Measurements from ENCODE around the gene ERI2.
A peak's percentile ranks its signal among the peaks of the same experiment; 100 is the strongest.

The ERI2 gene

DNA sequence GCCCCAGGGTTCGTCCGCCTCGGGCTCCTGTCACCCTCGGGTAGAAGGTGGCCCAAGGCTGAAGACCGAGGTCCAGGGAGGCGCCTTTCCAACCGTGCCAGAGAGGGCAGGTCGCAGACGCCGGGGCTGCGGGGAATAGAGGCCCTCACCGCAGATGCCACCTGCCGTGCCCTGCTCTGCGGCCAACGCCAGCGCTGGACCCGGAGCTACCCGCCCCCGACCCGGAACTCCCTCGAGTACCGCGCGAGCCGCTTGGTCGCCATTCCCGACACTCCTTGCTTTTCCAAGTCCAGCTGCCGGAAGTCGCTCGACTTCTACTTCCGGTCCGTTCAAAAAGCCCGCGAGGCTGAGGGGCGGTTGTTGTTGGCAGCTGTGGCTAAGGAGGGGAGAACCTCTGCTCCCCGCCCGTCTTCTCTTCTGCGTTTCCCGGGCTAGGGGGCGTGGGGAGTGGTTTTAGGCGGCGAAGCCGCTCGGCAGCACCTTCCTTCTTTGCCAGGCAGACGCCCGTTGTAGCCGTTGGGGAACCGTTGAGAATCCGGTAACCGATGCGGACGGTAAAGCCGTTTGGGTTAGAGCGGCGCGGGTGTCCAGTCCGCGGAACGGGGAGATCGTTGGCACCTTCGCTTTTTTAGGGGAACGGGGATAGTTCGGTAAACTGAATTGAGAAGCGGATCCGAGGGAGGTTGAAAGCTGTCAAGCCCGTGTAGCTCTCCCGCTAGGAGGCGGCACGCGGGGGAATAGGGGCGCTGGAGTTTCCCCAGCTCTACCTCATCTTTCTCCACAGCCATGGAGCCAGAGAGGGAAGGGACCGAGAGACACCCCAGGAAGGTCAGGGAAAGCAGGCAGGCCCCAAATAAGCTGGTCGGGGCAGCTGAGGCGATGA is at the start of gene ERI2, which contains the start of gene REXO5 (continued):
- TF ChIP-seq ZBTB10 (tag by site-specific recombination; IDR thresholded peaks at IDR 0.05) (peak; percentile 68; the same call in 1 of the 2 replicates), KLF17 (tag by site-specific recombination; IDR thresholded peaks at IDR 0.05) (peak; percentile 43)
- TF ChIP-seq, protein P1, sequence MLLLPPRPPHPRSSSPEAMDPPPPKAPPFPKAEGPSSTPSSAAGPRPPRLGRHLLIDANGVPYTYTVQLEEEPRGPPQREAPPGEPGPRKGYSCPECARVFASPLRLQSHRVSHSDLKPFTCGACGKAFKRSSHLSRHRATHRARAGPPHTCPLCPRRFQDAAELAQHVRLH (tag by site-specific recombination; IDR thresholded peaks at IDR 0.05): 0 out of 2 replicates have a peak, but pooled peaks have one; percentile 44

DNA sequence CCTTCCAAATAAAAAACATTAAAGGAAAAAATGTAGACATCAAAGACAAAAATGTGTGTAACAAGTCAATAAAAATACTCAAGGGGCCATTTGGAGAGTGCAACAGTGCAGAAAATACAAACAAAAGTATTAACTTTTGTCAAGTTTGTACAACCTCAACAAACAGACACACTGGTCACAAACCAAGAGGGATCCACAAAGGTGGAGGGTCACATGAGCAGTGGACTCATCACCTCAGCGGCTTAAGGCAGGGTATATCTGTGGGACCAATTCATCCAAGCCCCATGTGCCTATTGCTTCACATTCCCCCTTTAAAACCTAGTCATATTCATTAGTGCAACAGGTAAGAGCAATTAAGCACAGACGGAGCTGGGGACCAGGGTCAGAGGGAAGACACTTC is 48.7 kb upstream of the ERI2 start:
- ChIA-PET POLR2A (no interaction called here), CTCF (interaction anchor here (0.6 to 2.8 kb wide), 3 partner anchors 11 to 89 kb away, joined by 3 to 7 read pairs (median 4); no protein-coding TSS in a partner anchor)

More for the DNA sequence above, 48.7 kb upstream of the ERI2 start:
- Histone ChIP-seq H3K36me3 (ENCODE audit: control insufficient read depth in 2 of 2, insufficient read depth in 1 of 2, low read length in 2 of 2) (peaks cover 0 to 48% of the 10 kb centered on the region in 2 experiments; a peak in 1 of 3 replicates), H3K4me1 (ENCODE audit: control insufficient read depth, insufficient read depth, low read length) (no peaks in the 10 kb centered on the region), H3K27ac (ENCODE audit: extremely low read depth, low read depth, low read length) (no peak overlapping the region), H3K9me3 (ENCODE audit: control insufficient read depth, insufficient read depth, low read depth, low read length) (no peaks in the 10 kb centered on the region), H3K4me3 (ENCODE audit: low read depth, low read length) (no peak overlapping the region)
- TF ChIP-seq EGR2 (tag by site-specific recombination; IDR thresholded peaks at IDR 0.05; ENCODE audit: low read depth) (no peak), ZNF626 (tag by site-specific recombination; IDR thresholded peaks at IDR 0.05) (no peak), ZBTB49 (tag by site-specific recombination; IDR thresholded peaks at IDR 0.05; ENCODE audit: low read depth) (no peak), ZNF645 (tag by site-specific recombination; IDR thresholded peaks at IDR 0.05) (no peak), GLI4 (tag by site-specific recombination; IDR thresholded peaks at IDR 0.05) (no peak), ZNF426 (tag by site-specific recombination; IDR thresholded peaks at IDR 0.05) (no peak), ZFHX2 (tag by site-specific recombination; conservative IDR thresholded peaks at IDR 0.05) (no peak), SCRT2 (tag by site-specific recombination; IDR thresholded peaks at IDR 0.05) (peak; percentile 54), SCRT1 (tag by site-specific recombination; IDR thresholded peaks at IDR 0.05; ENCODE audit: borderline replicate concordance) (0 out of 2 replicates have a peak, but pooled peaks have one; percentile 34), ZNF146 (tag by site-specific recombination; IDR thresholded peaks at IDR 0.05) (no peak)

All from HEK293 (cell line).